ENCODE results near the gene RETREG3.

The RETREG3 gene

DNA sequence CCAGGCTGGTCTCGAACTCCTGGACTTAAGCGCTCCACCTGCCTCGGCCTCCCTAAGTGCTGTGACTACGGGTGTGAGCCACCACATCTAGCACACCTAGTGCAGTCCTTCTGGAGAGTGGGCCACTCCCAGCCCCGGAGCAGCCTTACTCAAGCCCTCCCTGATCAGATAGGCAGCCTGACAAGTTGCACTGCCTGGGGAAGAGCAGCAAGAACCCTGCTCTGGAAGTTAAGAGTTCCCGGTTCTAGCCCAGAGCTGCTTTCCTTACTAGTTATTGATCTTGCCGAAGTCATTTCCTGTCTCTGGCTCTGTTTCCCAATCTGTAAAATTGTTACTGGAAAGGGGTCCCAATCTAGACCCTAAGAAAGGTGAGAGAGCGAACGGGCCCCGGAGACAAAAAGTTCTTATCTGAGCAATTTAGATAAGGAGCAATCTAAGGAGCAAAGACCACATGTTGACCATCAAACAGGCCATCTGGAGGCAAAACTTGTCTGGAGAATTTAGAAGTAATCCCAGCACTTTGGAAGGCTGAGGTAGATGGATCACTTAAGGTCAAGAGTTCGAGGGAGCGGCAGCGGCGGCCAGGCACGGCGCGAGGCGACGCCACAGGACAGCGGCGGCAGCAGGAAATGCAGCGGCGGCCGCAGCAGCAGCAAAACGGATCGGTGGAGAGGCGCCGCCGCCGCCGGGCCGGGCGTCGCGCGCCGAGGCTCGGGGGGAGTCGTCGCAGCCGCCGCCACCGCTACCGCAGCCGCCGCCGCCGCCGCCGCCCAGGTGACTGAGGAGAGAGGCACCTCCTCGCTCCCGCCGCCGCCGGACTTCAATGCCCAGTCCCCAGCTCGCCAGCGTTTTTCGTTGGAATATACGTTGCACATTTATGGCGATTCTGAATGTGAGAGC, 77.5 kb downstream of the RETREG3 start:
- Histone ChIP-seq H3K9me3 (ENCODE audit: control insufficient read depth, insufficient read depth, low read length) (no peaks in the 10 kb centered on the region), H3K4me1 (ENCODE audit: control insufficient read depth, insufficient read depth, low read length) (peaks cover 8% of the 10 kb centered on the region), H3K36me3 (ENCODE audit: control insufficient read depth, insufficient read depth, low read length) (no peaks in the 10 kb centered on the region), H3K9ac (ENCODE audit: low read depth, low read length) (no peak overlapping the region), H3K4me3 (ENCODE audit: low read depth, low read length) (peak overlapping the region; percentile 20), H3K27me3 (ENCODE audit: control insufficient read depth, insufficient read depth, low read length) (peaks cover 12% of the 10 kb centered on the region)

- H3K9me3 ChIP-seq (ENCODE audit: control insufficient read depth, insufficient read depth, low read length): no peaks in the 10 kb centered on the region
- H3K36me3 ChIP-seq (ENCODE audit: control insufficient read depth, insufficient read depth, low read length): no peaks in the 10 kb centered on the region
- H3K4me3 ChIP-seq (ENCODE audit: low read depth, low read length): no peak overlapping the region
- peaks cover 8% of the 10 kb centered on the region for H3K4me1 ChIP-seq (ENCODE audit: control insufficient read depth, insufficient read depth, low read length)
- H3K27me3 ChIP-seq (ENCODE audit: control insufficient read depth, insufficient read depth, low read length): peaks cover 12% of the 10 kb centered on the region
- no peak overlapping the region for H3K9ac ChIP-seq (ENCODE audit: low read depth, low read length)
Observed at GRCh38 chr17:42530952-42531454, 78.2 kb downstream of the RETREG3 start.
